ENCODE data around the gene HDHD2. TPM values are rescaled to one million over a fixed set of nuclear protein-coding genes. Genes with fewer than 3 reads are reported as not detected.

Gene HDHD2
- total RNA-seq: 38.8 TPM

DNA sequence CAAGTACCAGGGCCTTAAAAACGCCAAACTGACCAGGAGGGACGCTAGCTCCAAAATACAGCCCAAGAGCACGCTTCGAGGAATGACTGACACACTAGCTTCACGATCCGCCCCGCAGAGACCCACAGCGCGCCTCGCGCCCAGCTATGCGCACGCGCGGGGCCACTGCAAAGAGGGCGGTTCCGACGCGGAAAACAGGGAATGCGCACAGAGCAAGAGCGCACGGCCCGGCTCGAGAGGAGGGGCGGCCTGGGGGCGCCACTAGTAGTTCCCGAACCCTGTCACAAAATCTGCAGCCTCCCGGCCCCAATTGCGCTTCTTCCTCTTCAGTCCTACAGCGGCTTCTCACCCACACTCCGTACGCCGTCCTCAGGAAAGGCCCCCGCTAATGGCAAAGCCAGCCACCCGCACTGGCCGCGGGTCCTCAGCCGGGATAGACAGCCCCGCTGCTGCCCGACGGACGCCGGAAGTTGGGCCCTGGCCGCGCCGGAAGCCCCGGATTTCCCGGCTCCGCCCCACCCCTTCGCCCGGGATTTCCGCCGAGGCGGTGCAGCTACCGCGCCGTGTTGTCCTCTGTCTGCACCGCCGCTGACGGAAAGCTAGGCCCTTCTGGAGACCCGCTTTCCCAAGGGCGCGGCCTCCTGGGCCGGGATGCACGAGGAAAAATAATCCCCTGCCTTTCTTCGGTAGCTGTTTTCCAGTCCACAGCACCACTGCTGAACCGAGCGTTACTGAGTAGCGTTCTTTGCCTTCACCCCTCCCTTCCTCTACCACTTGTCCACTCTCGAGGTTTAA, at the start of gene HDHD2:
HDHD2 (minus strand) TSS at position 472 of the 795 bp plus-strand sequence. CDS start 14,061 bp downstream, outside the sequence.

GRCh38 chr18:47175898-47176575, 25.7 kb upstream of the HDHD2 start, which contains the start of gene IER3IP1:
Gene IER3IP1, minus strand, starts transcription at chr18:47176364. Its CDS starts 87 bp downstream, at chr18:47176277.

Small RNA genes within 50 kb of the gene (small RNA-seq; reads per million reads assigned to genes)
- gene AC012254.4 (ENCODE audit: low replicate concordance): not detected

Other genes with a start within 250 kb of the HDHD2 start
- gene PIAS2, start 233.0 kb downstream of the HDHD2 start, total RNA-seq: 98.3 TPM
- 3.1 TPM for gene KATNAL2, start 232.9 kb downstream of the HDHD2 start, total RNA-seq
- gene ELOA2, start 114.9 kb downstream of the HDHD2 start, total RNA-seq: not detected
- 15.7 TPM for gene IER3IP1, start 25.9 kb upstream of the HDHD2 start, total RNA-seq
- gene SKOR2, start 101.2 kb upstream of the HDHD2 start, total RNA-seq: not detected

Data from parietal lobe (tissue), 2 donors.